Fibroblast of lung (primary cell): Measurements from ENCODE around the gene TTI1. TPM values are rescaled to one million over a fixed set of nuclear protein-coding genes. Genes with fewer than 3 reads are reported as not detected.

Experiments used
- DNase-seq, 2 donors: peaks; one replicate each; pipeline versions ENCODE4 v3.0.0 to v3.0.0-alpha.2; 2010; ENCODE audit warnings: low read depth in 2 of 2
- H2AFZ ChIP-seq: 2 replicates; pipeline ENCODE4 v1.5.1; 2012; ENCODE audit warnings: low read length, control low read depth, inconsistent platforms
- H3K27ac ChIP-seq: 2 replicates; pipeline ENCODE4 v1.5.1; 2011; ENCODE audit warnings: low read length, control low read depth; ENCODE audit not compliant: insufficient read depth
- H3K27me3 ChIP-seq: 2 replicates; pipeline ENCODE4 v1.5.1; 2011; ENCODE audit warnings: mild to moderate bottlenecking, low read length; ENCODE audit not compliant: control insufficient read depth, insufficient read depth
- H3K36me3 ChIP-seq: 2 replicates; pipeline ENCODE4 v1.5.1; 2011; ENCODE audit warnings: low read length; ENCODE audit not compliant: control insufficient read depth, insufficient read depth
- H3K4me1 ChIP-seq: 2 replicates; pipeline ENCODE4 v1.5.1; 2011; ENCODE audit warnings: low read length; ENCODE audit not compliant: control insufficient read depth, insufficient read depth; ENCODE audit errors: extremely low read depth
- H3K4me2 ChIP-seq: 2 replicates; pipeline ENCODE4 v1.5.1; 2011; ENCODE audit warnings: low read length, control low read depth; ENCODE audit not compliant: insufficient read depth; ENCODE audit errors: extremely low read depth
- H3K4me3 ChIP-seq, 4 experiments: fragments of 200-600 bp in 1 of 4; sonication (generic) in 1 of 4; replicated peaks in 1 of 4; 2 replicates each; pipeline ENCODE4 v1.5.1; 2011 to 2016; ENCODE audit warnings: low read length in 4 of 4, low read depth in 3 of 4, mild to moderate bottlenecking in 3 of 4, control low read depth in 2 of 4, inconsistent platforms in 1 of 4, mixed read lengths in 1 of 4; ENCODE audit not compliant: insufficient read depth in 1 of 4; ENCODE audit errors: control extremely low read depth in 1 of 4
- H3K79me2 ChIP-seq: 2 replicates; pipeline ENCODE4 v1.5.1; 2012; ENCODE audit warnings: mild to moderate bottlenecking, low read length, inconsistent platforms; ENCODE audit not compliant: control insufficient read depth, insufficient read depth
- H3K9ac ChIP-seq: 2 replicates; pipeline ENCODE4 v1.5.1; 2011; ENCODE audit warnings: mild to moderate bottlenecking, low read length, control low read depth; ENCODE audit not compliant: insufficient read depth
- H3K9me3 ChIP-seq: 2 replicates; pipeline ENCODE4 v1.5.1; 2012; ENCODE audit warnings: low read depth, low read length; ENCODE audit not compliant: control insufficient read depth, insufficient read depth
- H4K20me1 ChIP-seq: 2 replicates; pipeline ENCODE4 v1.5.1; 2011; ENCODE audit warnings: low read length; ENCODE audit not compliant: control insufficient read depth, insufficient read depth; ENCODE audit errors: extremely low read depth
- EZH2 ChIP-seq: IDR thresholded peaks from 2 replicates; pipeline ENCODE4 v1.5.1; 2012; ENCODE audit warnings: low read length, control low read depth, mild to moderate bottlenecking; ENCODE audit errors: missing control alignments
- polyA plus RNA-seq, 2 donors: library from polyadenylated mRNA; depleted of rRNA in 1 of 2; stranded (reverse) in 1 of 2; unstranded in 1 of 2; fragments of >200 nt; gene quantifications; 2 replicates each; pipeline ENCODE4 v1.2.1, GENCODE V29; 2011 to 2012; ENCODE audit warnings: missing spikeins in 1 of 2
- total RNA-seq: library from RNA; depleted of rRNA; stranded (reverse); fragments of >200 nt; gene quantifications from 2 replicates; pipeline ENCODE4 v1.2.1, GENCODE V29; 2014
- TF ChIP-seq, protein P1 (sequence below), 2 donors: IDR thresholded peaks in 1 of 2; conservative IDR thresholded peaks in 1 of 2; 1 replicate in 1 of 2; 2 replicates in 1 of 2; pipeline ENCODE4 v1.5.1; 2011 to 2012; ENCODE audit warnings: low read length in 2 of 2, control low read depth in 1 of 2, inconsistent platforms in 1 of 2, low read depth in 1 of 2, mild to moderate bottlenecking in 1 of 2

TTI1 gene
- total and polyA plus RNA-seq, 2 donors (not counting 1 experiment from before 2014, with no cell fraction given): 12.6 to 20.0 TPM

DNA sequence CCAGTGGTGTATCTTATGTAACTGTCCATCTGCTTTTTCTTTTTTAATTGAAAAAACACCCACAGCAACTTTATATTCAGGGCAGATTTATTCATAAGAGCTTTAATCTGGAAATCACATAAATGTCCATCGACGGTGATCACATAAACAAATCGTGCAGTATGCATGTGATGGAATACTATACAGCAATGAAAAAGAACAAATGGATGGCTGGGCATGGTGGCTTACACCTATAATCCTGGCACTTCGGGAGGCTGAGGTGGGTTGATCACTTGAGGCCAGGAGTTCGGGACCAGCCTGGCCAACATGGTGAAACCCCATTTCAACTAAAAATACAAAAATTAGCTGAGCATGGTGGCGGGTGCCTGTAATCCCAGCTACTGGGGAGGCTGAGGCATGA, 91.3 kb downstream of the TTI1 start:
- H3K79me2 ChIP-seq: no peaks in the 10 kb centered on the region

DNA sequence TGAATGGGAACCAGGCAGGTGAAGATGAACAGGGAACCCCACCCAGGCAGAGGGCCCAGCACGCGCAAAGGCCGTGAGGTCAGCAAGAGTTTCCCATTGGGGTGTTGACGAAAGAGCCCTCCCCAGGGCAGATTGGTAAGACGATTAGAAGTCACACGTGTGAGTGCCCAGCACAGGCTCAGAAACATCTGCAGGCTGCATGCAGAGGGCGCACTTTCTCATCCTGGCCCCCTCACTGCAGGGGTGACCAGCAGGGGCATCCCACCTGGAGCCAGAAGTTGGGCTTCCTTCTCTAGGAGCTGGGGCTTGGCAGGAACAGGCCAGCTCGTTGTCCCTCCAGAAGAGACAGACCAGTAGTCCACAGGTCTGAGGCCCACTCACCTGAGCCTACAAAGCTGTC, 91.9 kb downstream of the TTI1 start:
- Histone ChIP-seq H4K20me1 (no peaks in the 10 kb centered on the region), H3K4me2 (no peak overlapping the region), H3K4me3 (no peak overlapping the region), H3K4me1 (no peaks in the 10 kb centered on the region), H3K9ac (no peak overlapping the region), H2AFZ (no peak overlapping the region), H3K27me3 (no peaks in the 10 kb centered on the region), H3K79me2 (no peaks in the 10 kb centered on the region), H3K36me3 (no peaks in the 10 kb centered on the region), H3K27ac (no peak overlapping the region), H3K9me3 (no peaks in the 10 kb centered on the region)
- no peak for TF ChIP-seq EZH2
- TF ChIP-seq, protein P1, sequence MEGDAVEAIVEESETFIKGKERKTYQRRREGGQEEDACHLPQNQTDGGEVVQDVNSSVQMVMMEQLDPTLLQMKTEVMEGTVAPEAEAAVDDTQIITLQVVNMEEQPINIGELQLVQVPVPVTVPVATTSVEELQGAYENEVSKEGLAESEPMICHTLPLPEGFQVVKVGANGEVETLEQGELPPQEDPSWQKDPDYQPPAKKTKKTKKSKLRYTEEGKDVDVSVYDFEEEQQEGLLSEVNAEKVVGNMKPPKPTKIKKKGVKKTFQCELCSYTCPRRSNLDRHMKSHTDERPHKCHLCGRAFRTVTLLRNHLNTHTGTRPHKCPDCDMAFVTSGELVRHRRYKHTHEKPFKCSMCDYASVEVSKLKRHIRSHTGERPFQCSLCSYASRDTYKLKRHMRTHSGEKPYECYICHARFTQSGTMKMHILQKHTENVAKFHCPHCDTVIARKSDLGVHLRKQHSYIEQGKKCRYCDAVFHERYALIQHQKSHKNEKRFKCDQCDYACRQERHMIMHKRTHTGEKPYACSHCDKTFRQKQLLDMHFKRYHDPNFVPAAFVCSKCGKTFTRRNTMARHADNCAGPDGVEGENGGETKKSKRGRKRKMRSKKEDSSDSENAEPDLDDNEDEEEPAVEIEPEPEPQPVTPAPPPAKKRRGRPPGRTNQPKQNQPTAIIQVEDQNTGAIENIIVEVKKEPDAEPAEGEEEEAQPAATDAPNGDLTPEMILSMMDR (conservative IDR thresholded peaks at IDR 0.05 in 1 of 2, IDR thresholded peaks at IDR 0.05 in 1 of 2; ENCODE audit: low read depth in 1 of 2, low read length in 2 of 2): no peak
- DNase-seq: no peak

More for the DNA sequence above, 91.3 kb downstream of the TTI1 start:
- no peaks in the 10 kb centered on the region for H3K9me3 ChIP-seq
- H3K9ac ChIP-seq: no peak overlapping the region
- no peaks in the 10 kb centered on the region for H3K4me1 ChIP-seq
- no peak overlapping the region for H3K4me3 ChIP-seq
- H3K27me3 ChIP-seq: peaks cover 2% of the 10 kb centered on the region
- H4K20me1 ChIP-seq: no peaks in the 10 kb centered on the region
- no peak for DNase-seq
- no peak overlapping the region for H3K27ac ChIP-seq
- H3K36me3 ChIP-seq: no peaks in the 10 kb centered on the region
- no peak for TF ChIP-seq EZH2
- TF ChIP-seq, protein P1 (conservative IDR thresholded peaks at IDR 0.05 in 1 of 2, IDR thresholded peaks at IDR 0.05 in 1 of 2; ENCODE audit: low read depth in 1 of 2, low read length in 2 of 2): no peak
- no peak overlapping the region for H2AFZ ChIP-seq
- H3K4me2 ChIP-seq: no peak overlapping the region

DNA sequence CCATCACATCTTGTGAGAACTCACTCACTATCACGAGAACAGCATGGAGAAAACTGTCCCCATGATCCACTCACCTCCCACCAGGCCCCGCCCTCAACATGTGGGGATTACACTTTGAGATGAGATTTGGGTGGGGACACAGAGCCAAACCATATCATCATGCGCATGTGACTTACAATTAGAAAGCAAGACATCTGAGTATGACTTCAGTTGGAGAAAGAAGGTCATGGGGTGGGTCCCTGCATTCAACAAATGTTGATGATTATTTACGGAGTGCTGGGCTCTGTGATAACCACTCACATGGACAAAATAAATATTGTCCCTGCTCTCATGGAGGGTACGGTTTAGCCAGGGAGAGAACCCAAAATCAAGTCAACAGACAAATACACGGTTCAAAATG, 92.4 kb downstream of the TTI1 start:
- Histone ChIP-seq H3K27me3 (no peaks in the 10 kb centered on the region), H4K20me1 (no peaks in the 10 kb centered on the region), H3K4me1 (no peaks in the 10 kb centered on the region), H2AFZ (no peak overlapping the region), H3K79me2 (no peaks in the 10 kb centered on the region), H3K9me3 (no peaks in the 10 kb centered on the region), H3K27ac (no peak overlapping the region), H3K36me3 (no peaks in the 10 kb centered on the region), H3K9ac (no peak overlapping the region), H3K4me2 (no peak overlapping the region), H3K4me3 (no peak overlapping the region)
- TF ChIP-seq EZH2: no peak
- no peak for DNase-seq
